GM19328 (cell line): ENCODE results near the gene ELMOD3.

Experiments
- ATAC-seq: cut with Tn5 transposase; IDR thresholded peaks from one replicate; pipeline ENCODE4 v1.9.1; 2021; ENCODE audit warnings: mild to moderate bottlenecking, moderate library complexity; ENCODE audit not compliant: unreplicated experiment

The ELMOD3 gene

DNA sequence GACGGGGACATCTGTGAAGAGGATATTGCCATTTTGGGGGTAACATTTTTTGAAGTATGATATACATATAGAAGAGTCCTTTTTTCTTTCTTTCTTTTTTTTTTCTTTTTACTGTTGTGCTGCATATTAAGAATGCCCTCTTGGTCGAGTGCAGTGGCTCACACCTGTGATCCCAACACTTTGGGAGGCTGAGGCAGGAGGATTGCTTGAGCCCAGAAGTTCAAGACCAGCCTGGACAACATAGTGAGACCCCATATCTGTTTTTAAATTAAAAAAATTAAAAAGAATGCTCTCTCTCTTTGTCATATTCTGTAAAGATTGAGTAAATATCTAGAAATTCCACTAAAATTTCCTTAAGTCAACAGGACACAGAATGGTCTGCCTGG lies 67.5 kb downstream of the ELMOD3 start:
- no peak for ATAC-seq

DNA sequence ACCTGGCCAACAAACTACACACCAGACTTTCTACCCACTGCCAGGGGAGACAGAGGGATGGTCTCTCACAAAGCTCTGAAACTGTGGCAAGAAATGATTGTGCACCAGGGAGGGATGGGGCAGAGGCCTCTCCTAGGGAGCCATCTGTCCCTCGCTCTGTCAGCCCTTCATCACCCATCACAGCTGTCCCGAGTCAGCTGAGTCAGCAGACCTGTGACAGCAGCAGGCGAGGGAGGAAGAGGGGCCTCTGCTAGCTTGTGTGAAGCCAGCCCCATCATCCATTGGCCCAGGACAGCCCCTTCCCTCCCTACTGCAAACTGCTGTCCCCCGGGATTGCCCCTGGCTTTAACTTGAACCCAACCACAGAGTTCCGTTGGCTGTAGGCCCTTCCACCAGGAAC lies 69.0 kb downstream of the ELMOD3 start:
- ATAC-seq = no peak

DNA sequence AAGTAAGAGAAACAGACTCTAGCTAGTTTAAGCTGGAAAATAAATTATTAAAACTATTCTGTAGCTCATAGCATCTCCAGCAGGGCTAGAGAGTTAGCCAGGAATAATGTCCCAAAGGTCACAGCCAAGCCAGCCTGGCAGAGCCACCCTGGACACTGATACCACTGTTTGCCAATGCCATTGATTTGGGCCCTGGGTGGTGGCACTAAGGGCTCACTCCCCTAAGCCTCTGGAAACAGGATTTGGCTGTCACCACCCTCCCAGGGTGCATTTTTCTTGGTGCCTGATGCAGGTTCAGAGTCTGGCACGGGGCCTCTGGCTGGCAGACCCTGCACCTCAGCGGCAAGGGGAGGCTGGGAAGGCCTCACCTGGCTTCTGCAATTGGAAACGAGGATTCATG lies 71.0 kb downstream of the ELMOD3 start:
- no peak for ATAC-seq

DNA sequence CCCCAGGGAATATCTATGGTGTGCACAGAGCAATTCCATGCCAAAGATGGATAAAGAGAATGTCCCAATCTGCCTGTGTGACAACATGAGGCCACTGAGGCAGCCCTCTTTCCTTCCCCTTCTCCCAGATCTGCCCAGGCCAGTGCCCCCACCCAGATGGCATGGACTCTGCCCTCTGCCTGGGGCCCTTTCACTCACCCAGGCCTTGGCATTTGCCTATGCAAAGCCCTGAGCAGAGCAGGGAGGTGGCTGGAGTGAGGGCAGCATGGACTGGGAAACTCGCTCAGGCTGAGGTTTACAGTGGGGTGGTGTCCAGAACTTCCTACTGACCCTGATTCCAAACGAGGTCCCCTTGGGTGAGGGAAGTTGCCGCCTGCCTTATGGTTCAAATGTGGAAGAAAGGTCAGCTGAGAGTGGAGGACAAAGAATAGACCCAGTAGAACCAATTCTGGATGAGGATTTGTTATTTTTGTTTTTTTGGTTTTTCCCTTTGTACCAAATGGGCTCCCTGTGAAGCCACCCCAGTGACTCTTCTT lies 72.8 kb downstream of the ELMOD3 start:
- no peak for ATAC-seq

DNA sequence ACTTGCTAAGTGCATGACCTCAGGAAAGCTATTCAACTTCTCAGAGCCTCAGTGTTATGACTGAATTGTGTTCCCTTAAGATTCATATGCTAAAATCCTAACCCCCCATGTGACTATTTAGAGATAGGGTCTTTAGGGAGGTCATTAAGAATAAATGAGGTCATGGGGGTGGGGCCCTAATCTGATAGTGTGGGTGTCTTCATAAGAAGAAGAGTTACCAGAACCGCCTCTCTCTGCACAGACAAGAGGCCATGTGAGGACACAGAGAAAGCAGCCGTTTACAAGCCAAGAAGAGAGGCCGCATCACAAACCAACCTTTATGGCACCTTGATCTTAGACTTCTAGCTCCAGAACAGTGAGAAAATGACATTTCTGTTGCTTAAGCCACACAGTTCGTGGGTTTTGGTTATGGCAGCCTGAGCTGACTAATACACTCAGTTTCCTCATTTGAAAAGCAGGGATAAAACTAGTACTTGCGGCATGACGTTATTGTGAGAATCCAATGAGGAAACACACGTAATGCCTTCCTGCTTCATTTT lies 73.8 kb downstream of the ELMOD3 start:
- ATAC-seq = no peak

DNA sequence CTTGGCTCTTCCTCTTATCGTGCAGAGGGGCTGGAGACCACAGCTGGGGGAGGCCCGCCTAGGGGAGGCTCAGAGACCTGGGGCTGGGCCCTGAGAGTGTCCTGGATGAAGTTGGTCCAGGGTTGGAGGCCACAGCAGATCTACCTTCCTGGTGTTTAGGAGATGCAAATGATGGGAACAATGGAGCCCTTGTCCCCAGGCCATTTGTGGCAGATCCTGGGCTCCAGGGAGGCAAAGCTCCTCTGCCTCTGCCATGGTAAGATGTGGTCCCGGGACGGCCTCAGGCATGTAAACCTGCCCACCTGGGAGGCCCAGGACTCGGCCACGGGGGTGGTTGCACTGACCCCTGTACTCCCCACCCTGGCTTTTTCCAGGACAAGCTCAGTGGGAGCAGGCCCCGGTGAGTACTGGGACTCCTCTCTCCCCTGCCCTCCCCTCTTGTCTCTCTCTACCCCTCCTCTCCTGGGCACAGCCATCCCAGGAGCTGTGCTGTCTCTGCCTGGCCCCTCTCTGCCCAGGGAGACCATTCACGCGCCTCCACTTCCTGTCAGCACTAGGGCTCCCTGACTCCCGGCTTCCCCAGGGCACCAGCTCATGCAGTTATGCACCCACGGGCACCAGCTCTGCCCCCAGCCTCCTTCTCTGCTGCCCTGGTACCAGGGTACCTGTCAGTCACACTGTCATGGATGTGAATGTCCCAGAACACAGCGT lies 74.8 kb downstream of the ELMOD3 start:
- no peak for ATAC-seq

DNA sequence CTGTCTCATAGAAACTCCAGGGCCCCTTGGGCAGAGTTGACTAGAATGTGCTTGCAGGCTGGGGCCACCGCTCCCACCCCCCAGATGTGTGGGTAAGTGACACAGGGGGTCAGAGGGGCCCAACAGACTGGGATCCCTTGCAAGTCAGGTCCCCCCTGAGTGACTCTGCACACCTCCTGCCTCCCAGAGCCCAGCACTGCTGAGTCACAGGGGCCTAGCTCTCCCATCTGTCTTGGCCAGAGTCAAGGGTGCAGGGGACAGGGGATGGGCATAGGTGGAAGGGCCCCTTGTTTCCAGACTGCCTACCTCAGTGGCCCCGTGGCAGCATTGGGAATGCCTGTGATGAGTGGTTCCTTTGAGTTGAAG lies 75.3 kb downstream of the ELMOD3 start:
- ATAC-seq = no peak

DNA sequence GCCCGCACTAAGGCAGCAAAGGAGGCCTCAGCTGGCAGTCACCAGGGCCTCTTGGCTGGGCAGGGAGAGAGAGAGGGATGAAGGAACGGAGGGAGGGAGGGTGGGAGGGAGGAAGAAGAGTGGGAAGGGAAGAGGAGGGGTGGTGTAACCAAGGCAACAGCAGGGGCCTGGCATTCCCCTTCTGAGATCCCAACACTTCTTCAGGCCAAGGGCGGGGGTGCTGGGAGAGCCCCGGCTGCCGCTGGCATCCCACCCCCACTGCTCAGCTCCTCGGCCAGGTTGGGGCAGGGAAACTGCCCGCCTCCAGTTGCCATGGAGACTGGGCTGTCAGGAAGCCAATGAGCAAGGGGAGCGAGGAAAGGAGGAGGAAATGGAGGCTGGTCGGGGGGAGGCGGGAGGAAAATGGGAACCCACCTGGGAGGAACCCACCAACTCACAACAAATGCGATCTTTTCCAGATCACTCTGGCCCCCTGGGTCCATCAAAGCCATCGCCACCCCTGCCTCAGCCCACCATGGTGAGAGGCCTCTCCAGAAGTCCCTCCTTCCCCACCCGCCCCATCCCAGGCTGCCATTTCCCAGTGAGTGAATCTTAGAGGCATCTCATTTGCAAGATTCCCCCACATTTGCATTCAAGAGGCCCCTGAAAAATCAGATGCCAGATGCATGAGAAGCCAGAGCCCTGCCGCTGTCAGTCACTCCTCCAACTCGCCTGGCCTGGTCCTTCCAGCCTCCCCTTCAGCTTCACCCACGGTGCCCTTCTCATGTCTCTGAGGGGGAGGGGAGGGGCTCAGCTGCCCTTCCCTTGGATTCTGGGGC lies 76.4 kb downstream of the ELMOD3 start:
- no peak for ATAC-seq

DNA sequence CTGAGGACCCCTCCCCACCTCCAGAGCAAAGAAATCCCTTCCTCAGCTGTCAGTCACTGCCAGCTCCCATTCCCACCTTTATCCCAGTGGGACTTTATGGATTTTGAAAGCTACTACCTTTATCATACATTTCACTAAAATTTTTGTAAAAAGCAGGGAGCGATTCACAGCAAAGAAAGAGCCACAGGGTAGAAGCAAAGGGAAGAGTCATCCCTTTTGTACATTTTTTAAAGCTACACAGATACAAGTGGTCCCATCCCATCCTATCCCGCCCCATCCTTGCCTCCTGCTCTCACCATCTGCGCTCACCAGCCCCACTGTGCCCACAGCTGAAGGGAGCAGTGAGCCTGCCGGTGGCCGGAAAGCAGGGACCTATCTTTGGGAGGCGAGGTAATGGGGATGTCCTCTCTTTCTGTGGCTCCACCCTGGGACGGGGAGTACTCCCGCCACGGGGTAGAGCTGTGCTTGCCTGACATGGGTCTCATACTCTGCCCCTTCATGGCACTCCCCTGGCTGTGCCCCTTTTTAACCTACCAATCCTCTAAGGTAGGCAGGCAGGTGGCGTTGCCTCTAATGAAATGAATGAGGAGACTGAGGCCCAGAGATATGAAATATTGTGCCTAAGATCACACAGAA lies 77.1 kb downstream of the ELMOD3 start:
- ATAC-seq = no peak

DNA sequence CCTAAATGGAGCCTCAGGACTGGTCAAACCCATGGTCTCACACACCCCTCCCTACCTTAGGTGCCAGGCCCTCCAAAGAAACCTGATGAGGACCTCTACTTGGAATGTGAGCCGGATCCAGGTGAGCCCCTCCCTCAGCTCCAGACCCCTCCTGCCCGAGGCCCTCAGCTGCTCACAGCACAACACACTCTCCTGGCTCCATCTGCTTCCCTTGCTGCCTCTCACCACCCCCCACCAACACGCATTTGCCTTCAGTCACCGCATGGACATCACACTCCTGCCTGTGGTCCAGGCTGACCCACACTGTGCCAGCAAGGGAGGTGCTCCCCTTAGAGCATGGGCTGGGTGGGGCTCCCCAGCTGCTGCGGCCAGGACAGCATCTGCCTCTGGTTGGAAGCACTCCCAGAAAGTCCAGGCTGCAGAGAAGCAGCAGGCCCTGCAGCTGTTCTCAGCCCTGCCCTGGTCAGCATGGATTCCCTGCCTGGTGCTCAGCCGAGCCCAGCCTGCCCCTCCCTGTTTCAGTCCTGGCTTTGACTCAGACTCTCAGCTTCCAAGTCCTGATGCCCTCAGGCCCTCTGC lies 79.0 kb downstream of the ELMOD3 start:
- ATAC-seq = no peak

DNA sequence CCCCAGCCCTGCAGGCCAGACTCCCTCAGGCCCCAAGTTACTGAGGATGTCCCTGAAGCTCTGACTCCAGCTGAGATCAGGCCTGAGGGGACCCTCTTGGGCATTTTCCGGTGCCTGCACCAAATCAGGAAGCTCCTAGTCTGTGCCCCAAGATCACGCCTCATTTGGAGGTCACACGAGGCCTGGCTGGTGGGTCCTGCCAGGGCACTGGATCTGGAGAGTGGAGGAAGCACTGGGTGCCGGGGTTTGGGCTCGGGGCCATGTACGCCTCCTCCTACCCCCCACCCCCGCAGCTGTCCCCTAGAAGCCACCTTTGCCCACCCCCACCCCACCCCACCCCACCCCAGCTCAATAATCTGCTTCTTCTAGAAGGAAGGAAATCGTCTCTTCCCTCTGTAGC lies 80.1 kb downstream of the ELMOD3 start:
- no peak for ATAC-seq

DNA sequence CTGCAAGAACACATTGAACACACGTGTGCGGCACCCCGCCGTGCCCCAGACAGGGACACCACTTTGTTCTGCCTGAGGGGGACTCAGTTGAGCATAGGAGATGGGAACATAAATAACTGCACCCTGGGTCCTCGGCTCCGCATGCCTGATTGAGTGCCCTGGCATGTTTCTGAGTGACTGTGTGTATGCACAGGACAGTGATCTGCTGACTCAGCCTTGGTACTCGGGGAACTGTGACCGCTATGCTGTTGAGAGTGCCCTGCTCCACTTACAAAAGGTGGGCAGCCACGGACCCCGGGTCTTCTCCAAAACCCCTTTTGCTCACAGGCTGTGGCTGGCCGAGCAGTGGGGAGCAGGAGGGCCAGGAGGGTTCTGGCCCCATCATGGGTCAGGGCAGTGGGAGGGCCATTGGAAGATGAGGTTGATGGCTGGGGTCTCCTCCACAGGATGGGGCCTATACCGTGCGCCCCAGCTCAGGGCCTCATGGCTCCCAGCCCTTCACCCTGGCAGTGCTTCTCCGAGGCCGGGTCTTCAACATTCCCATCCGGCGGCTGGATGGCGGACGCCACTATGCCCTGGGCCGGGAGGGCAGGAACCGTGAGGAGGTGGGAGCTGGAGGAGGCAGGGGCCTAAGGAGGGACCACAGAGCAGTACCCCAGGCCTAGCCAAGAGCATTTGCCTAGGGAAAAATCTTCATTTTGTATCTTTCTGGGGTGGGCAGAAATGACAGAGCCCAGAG lies 80.8 kb downstream of the ELMOD3 start:
- no peak for ATAC-seq

DNA sequence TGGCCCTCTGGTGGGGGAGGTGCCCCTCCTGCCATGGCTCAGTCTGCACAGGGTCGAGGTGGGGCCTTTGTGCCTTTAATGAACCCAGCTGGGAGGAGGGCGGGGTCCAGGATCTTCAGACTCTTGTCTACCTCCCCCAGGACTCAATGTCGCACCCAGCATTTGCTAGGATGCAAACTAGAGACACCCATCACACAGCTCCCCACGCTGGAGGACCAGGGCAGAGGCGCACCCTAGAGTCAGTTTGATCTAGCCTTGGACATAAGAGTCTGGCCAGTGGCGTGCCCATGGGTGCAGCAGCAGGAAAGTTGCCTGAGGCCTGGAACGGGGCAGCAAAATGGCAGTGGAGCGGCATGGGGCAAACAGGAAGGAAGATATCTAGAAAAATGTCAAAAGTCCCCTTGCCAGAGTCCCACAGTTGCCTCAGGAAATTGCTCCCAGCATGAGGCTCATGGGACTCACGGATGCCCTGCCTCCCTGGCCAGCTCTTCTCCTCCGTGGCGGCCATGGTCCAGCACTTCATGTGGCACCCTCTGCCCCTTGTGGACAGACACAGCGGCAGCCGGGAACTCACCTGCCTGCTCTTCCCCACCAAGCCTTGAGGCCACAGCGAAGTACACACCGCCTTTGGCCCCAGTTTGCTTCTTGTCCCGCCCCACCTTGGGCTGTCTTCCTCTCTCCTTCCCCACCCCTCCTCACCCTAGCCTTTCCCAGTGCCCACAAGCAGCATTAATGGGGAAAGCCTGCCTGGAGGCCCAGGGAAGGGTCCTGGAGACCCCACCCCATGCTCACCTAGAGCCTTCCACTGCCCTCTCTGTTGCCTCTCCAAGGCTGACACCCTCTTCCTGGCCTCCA lies 81.6 kb downstream of the ELMOD3 start:
- no peak for ATAC-seq

DNA sequence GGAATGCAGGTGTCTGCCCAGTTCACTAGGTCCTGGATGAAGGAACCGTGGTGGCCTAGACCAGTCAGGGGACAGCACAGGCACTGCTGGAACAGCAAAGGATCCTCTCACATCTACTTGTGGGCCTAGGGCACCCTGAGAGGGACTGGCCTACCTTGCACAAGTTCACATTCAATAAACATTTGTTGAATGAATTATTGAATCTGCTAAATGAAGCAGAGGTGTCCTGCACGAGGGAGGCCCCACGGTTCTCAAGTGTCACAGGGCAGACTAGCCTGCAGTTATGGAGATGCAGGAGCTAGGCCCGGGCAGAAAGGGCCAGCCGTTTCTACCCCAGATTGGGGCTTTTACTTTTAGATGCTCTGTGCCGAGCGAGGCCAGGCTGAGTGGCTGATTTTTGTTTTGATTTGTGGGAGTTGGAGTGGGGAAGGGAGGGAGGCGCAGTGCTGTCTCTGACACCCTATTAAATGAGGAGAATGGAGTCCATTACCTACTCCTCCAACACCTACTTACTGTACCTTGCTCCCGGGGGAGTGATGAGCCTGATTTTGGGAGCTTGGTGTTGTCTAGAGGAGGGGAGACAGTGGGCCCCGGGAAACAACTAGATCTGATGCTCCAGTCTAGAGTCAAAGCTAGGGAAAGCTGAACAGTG lies 82.4 kb downstream of the ELMOD3 start:
- no peak for ATAC-seq

DNA sequence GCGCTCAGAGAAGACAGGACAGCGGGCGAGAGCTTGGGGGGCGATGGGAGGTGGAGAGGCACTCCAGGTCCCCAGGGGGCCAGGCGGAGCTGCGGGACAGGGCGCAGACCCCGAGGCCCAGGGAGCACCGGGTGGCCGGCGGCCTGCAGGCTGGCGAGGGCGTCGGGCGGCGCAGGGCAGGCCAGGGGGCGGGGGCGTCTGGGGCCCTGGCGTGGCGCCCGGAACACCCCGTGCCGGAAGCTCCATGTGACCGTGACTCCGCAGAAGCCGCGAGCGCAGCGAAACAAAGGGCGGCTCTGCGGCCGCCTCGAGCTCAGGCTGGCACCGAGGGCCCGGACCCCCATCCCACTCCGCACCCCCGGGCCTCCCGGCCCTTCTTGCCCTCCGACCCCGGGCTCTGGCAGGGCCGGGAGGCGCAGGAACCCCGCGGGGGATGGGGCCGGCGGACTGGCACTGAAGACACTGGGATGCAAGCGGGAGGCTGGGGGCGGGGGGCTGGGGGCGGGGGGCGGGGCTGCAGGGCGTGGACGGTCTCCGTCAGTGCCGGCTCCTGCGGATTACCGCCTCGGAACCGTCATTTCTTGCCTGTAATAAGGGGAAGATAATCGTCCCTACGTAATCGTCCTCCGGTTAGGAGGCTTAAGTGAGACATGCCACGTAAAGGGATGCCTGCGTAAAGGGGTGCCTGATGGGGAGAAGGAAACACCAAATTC lies 83.1 kb downstream of the ELMOD3 start:
- ATAC-seq = peak; percentile 81

DNA sequence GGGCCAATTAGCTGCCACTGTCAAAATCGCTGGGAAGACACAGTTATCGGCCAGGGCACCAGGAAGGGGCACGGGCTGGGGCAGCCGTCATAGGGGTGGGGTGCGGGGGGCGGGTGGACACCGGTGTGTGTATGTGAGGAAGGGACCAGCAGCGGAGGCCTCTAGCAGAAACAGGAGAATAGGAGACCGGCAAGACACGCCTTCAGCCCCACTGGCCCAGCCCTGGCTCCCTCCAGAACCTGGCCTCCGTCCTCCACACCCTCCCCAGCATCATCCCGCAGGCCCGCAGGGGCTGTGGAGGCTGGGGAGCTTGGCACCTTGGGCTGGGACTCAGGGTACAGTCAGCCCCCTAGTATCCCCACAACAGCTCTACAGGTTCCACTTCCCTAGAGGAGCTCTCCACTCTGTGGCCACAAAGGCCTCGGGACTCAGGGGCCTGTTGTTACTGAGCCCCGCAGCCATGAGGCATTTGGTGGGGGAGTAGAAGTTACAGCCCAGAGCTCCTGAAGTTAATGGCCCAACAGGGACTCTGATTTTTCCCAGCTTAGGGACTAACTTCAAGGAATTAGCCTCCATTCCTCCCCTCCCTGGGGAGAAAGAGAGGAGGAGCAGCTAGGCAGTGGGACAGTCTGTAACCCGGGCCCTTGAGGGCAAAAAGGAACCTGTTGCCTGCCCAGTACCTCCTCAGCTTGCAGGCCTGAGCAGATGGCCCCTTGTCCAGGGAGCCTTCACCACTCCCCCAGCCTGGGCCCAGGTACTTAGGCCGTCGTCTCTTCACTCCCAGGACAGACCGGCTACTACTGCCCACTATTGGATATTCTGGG lies 83.8 kb downstream of the ELMOD3 start:
- no peak for ATAC-seq

DNA sequence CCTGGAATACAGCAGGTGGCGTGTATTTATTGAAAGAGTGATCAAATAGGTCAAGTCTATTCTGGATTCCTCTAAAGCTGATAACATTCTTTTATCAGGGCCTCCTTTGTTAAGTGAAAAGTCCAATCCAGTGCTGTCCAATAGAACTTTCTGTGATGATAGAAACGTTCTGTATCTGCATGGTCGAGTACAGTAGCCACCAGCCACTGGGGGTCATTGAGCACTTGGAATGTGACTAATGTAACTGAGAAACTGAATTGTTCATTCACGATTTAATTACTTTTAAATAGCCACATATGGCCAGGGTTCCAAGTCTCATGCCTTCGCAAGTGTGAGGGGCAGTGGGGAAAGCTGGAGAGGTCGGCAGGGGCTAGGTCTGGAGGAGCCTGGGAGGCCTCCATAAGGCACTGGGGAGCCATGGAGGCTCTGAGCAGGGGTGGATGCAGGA lies 84.5 kb downstream of the ELMOD3 start:
- ATAC-seq = no peak
